ENCODE results near the gene TM4SF18. TPM values are rescaled to one million over a fixed set of nuclear protein-coding genes. Genes with fewer than 3 reads are reported as not detected.
A peak's percentile ranks its signal among the peaks of the same experiment; 100 is the strongest.

Gene TM4SF18
- total RNA-seq, 1 donor from 2014 or later = 5.6 TPM

DNA sequence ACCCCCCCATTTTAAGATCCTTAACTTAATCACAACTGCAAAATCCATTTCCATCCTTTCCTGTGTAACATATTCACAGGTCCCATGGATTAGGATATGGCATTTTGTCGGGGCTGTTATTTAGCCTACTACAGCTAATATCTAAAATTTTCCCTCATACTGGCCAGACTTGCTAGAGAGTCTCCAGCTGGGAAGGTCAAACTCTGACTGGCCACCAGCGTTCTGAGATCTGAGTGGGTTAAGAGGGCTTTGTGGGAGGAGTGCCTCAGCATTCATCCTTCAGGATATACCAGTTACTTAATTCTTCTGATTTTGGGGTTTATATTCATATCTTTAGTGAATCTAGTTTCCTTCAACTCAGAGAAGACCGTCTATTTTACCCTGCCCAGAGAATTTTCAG is 17.7 kb downstream of the TM4SF18 start:
- H3K4me1 Mint-ChIP-seq (ENCODE audit: low read depth, unreplicated experiment) = peaks cover 31% of the 10 kb centered on the region

DNA sequence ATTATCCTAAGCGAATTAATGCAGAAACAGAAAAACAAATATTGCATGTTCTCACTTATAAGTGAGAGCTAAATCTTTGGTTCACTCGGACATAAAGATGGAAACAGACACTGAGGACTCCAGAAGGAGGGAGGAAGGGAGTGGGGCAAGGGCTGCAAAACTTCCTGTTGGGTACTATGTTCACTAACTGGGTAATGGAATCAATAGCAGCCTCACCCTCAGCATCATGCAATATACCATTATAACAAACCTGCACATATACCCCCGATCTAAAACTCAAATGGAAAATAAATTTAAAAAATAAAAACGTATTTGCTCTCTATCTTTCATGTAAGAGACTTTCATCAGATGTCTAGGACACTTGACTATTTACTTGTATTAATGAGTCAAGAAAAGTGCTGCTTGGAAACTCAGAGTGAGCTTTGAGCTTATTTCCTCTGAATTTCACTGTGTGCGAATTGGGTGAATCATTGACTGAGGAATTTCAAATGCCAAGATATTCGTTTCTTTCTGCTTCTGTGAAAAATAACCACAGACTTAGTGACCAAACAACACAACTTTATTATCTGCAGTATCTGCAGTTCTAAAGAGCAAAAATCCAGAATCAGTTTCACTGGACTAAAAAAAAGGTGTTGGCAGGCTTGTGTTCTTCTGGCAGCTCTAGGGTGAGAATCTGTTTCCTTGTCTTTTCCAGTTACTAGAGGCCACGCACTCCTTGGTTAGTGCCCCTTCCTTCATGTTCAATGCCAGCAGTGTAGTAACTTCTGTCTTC is 18.4 kb downstream of the TM4SF18 start:
- peaks cover 1% of the 10 kb centered on the region for H3K9me3 Mint-ChIP-seq (ENCODE audit: unreplicated experiment)
- peak overlapping the region; percentile 46 for H3K9ac ChIP-seq (ENCODE audit: low read length)
- peak; percentile 85 for FAIRE-seq
- no peaks in the 10 kb centered on the region for H3K9me3 ChIP-seq (ENCODE audit: insufficient read depth, low read depth, low read length)
- H3K79me2 ChIP-seq (ENCODE audit: insufficient read depth, low read length) = no peaks in the 10 kb centered on the region
- peak; percentile 92 for DNase-seq (ENCODE audit: low read depth)
- peak overlapping the region; percentile 41 for H3K4me3 Mint-ChIP-seq (ENCODE audit: unreplicated experiment)
- H3K27me3 ChIP-seq (ENCODE audit: insufficient read depth, low read length) = no peaks in the 10 kb centered on the region
- H3K27ac Mint-ChIP-seq (ENCODE audit: unreplicated experiment) = peak overlapping the region; percentile 93
- no peak for TF ChIP-seq EZH2 (IDR thresholded peaks at IDR 0.05; ENCODE audit: insufficient read depth, low read length)
- TF ChIP-seq, protein P1, sequence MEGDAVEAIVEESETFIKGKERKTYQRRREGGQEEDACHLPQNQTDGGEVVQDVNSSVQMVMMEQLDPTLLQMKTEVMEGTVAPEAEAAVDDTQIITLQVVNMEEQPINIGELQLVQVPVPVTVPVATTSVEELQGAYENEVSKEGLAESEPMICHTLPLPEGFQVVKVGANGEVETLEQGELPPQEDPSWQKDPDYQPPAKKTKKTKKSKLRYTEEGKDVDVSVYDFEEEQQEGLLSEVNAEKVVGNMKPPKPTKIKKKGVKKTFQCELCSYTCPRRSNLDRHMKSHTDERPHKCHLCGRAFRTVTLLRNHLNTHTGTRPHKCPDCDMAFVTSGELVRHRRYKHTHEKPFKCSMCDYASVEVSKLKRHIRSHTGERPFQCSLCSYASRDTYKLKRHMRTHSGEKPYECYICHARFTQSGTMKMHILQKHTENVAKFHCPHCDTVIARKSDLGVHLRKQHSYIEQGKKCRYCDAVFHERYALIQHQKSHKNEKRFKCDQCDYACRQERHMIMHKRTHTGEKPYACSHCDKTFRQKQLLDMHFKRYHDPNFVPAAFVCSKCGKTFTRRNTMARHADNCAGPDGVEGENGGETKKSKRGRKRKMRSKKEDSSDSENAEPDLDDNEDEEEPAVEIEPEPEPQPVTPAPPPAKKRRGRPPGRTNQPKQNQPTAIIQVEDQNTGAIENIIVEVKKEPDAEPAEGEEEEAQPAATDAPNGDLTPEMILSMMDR (IDR thresholded peaks at IDR 0.05; ENCODE audit: insufficient read depth, low read depth, low read length) = no peak
- no peak overlapping the region for H2AFZ ChIP-seq (ENCODE audit: low read depth, low read length)
- H3K36me3 Mint-ChIP-seq (ENCODE audit: low read depth, unreplicated experiment) = peaks cover 1% of the 10 kb centered on the region
- H3K4me1 Mint-ChIP-seq (ENCODE audit: low read depth, unreplicated experiment) = peaks cover 32% of the 10 kb centered on the region
- H3K4me3 ChIP-seq (ENCODE audit: insufficient read depth, low read depth, low read length) = no peak overlapping the region
- H3K27me3 Mint-ChIP-seq (ENCODE audit: low read depth, unreplicated experiment) = no peaks in the 10 kb centered on the region
- peaks cover 24% of the 10 kb centered on the region for H3K4me1 ChIP-seq (ENCODE audit: insufficient read depth, low read length)
- no peaks in the 10 kb centered on the region for H3K36me3 ChIP-seq (ENCODE audit: insufficient read depth, low read length)
- peak overlapping the region; percentile 56 for H3K4me2 ChIP-seq (ENCODE audit: low read length)
- H4K20me1 ChIP-seq (ENCODE audit: insufficient read depth, low read length) = no peaks in the 10 kb centered on the region
- peak overlapping the region; percentile 62 for H3K27ac ChIP-seq (ENCODE audit: low read depth, low read length)

More for the DNA sequence above, 17.7 kb downstream of the TM4SF18 start:
- Histone ChIP-seq H3K4me3 (ENCODE audit: insufficient read depth, low read depth, low read length) (no peak overlapping the region), H3K36me3 (ENCODE audit: insufficient read depth, low read length) (no peaks in the 10 kb centered on the region), H3K27me3 (ENCODE audit: insufficient read depth, low read length) (no peaks in the 10 kb centered on the region), H2AFZ (ENCODE audit: low read depth, low read length) (no peak overlapping the region), H3K9me3 (ENCODE audit: insufficient read depth, low read depth, low read length) (no peaks in the 10 kb centered on the region), H3K4me2 (ENCODE audit: low read length) (peak overlapping the region; percentile 56), H4K20me1 (ENCODE audit: insufficient read depth, low read length) (no peaks in the 10 kb centered on the region), H3K27ac (ENCODE audit: low read depth, low read length) (peak overlapping the region; percentile 62), H3K4me1 (ENCODE audit: insufficient read depth, low read length) (peaks cover 24% of the 10 kb centered on the region), H3K9ac (ENCODE audit: low read length) (peak overlapping the region; percentile 46), H3K79me2 (ENCODE audit: insufficient read depth, low read length) (no peaks in the 10 kb centered on the region)
- TF ChIP-seq EZH2 (IDR thresholded peaks at IDR 0.05; ENCODE audit: insufficient read depth, low read length) = no peak
- TF ChIP-seq, protein P1 (IDR thresholded peaks at IDR 0.05; ENCODE audit: insufficient read depth, low read depth, low read length) = no peak
- no peaks in the 10 kb centered on the region for H3K27me3 Mint-ChIP-seq (ENCODE audit: low read depth, unreplicated experiment)
- H3K9me3 Mint-ChIP-seq (ENCODE audit: unreplicated experiment) = no peaks in the 10 kb centered on the region
- no peak overlapping the region for H3K4me3 Mint-ChIP-seq (ENCODE audit: unreplicated experiment)
- H3K27ac Mint-ChIP-seq (ENCODE audit: unreplicated experiment) = peak overlapping the region; percentile 79
- peaks cover 1% of the 10 kb centered on the region for H3K36me3 Mint-ChIP-seq (ENCODE audit: low read depth, unreplicated experiment)
- DNase-seq (ENCODE audit: low read depth) = no peak
- FAIRE-seq = no peak

DNA sequence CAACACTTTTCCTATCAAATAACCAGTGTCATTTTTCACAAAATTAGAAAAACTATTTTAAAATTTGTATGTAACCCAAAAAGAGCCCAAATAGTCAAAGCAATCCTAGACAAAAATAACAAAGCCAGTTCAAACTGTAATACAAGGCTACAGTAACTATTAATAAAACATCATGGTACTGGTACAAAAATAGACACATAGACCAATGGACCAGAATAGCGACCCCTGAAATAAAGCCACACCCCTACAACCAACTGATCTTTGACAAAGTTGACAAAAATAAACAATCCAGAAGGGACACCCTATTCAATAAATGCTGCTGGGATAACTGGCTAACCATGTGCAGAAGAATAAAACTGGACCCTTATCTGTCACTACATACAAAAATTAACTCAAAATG is 19.9 kb downstream of the TM4SF18 start:
- no peak overlapping the region for H3K4me2 ChIP-seq (ENCODE audit: low read length)
- peaks cover 1% of the 10 kb centered on the region for H3K36me3 Mint-ChIP-seq (ENCODE audit: low read depth, unreplicated experiment)
- TF ChIP-seq EZH2 (IDR thresholded peaks at IDR 0.05; ENCODE audit: insufficient read depth, low read length) = no peak
- TF ChIP-seq, protein P1 (IDR thresholded peaks at IDR 0.05; ENCODE audit: insufficient read depth, low read depth, low read length) = no peak

More for the DNA sequence above, 19.9 kb downstream of the TM4SF18 start:
- no peaks in the 10 kb centered on the region for H4K20me1 ChIP-seq (ENCODE audit: insufficient read depth, low read length)
- H3K4me1 ChIP-seq (ENCODE audit: insufficient read depth, low read length) = peaks cover 24% of the 10 kb centered on the region
- DNase-seq (ENCODE audit: low read depth) (no peak), FAIRE-seq (no peak)
- H3K4me3 Mint-ChIP-seq (ENCODE audit: unreplicated experiment) = no peak overlapping the region
- no peaks in the 10 kb centered on the region for H3K36me3 ChIP-seq (ENCODE audit: insufficient read depth, low read length)
- H3K27ac ChIP-seq (ENCODE audit: low read depth, low read length) = no peak overlapping the region
- no peak overlapping the region for H3K27ac Mint-ChIP-seq (ENCODE audit: unreplicated experiment)
- no peak overlapping the region for H3K4me3 ChIP-seq (ENCODE audit: insufficient read depth, low read depth, low read length)
- peaks cover 32% of the 10 kb centered on the region for H3K4me1 Mint-ChIP-seq (ENCODE audit: low read depth, unreplicated experiment)
- no peaks in the 10 kb centered on the region for H3K9me3 ChIP-seq (ENCODE audit: insufficient read depth, low read depth, low read length)
- no peak overlapping the region for H2AFZ ChIP-seq (ENCODE audit: low read depth, low read length)
- no peaks in the 10 kb centered on the region for H3K27me3 Mint-ChIP-seq (ENCODE audit: low read depth, unreplicated experiment)
- H3K9me3 Mint-ChIP-seq (ENCODE audit: unreplicated experiment) = peaks cover 3% of the 10 kb centered on the region
- no peaks in the 10 kb centered on the region for H3K79me2 ChIP-seq (ENCODE audit: insufficient read depth, low read length)
- H3K27me3 ChIP-seq (ENCODE audit: insufficient read depth, low read length) = no peaks in the 10 kb centered on the region
- no peak overlapping the region for H3K9ac ChIP-seq (ENCODE audit: low read length)
